ENCODE measurements around the gene CYP3A7. TPM values are rescaled to one million over a fixed set of nuclear protein-coding genes. Genes with fewer than 3 reads are reported as not detected.
"Not testable (repeated sequence)": the region's sequence is repeated elsewhere in the genome, so short reads cannot be mapped to it uniquely, and the experiment has no call there.

The CYP3A7 gene
- total RNA-seq, 1 experiment from 2014 or later, result 0.32 TPM

DNA sequence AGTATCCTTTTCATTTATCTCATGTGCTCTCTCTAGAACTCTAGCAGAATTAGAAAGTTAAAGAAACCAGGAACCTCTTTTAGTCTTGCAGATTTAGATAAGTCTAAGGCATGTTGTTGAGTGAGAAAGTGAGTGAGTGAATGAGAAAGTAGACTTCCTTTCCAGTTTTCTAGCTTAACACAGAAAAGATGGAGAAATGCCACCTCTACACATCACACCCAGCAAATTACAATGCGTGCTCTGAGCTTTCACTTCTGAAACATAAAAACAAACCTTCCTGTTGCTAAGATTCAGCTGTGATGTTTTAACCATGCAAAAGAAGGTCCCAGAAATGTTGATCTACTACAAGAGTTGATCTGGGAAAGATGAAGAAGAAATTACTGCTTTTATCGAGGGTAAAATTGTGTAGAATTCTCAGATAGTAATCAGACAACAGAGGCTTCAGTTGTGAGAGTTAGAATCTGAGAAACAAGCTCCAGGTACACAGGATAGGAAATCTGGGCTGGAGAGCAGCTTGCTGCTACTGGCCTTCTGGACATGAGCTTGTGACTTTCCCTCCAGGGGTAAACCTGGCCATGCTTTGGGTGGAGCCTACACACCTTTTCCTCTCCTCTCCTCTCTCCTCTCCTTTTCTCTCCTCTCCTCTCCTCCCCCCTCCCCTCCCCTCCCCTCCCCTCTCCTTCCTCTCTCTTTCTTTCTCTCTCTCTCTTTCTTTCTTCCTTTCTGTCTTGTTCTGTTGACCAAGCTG is 59.8 kb downstream of the CYP3A7 start:
- no peak for DNase-seq (ENCODE audit: low read depth)

DNA sequence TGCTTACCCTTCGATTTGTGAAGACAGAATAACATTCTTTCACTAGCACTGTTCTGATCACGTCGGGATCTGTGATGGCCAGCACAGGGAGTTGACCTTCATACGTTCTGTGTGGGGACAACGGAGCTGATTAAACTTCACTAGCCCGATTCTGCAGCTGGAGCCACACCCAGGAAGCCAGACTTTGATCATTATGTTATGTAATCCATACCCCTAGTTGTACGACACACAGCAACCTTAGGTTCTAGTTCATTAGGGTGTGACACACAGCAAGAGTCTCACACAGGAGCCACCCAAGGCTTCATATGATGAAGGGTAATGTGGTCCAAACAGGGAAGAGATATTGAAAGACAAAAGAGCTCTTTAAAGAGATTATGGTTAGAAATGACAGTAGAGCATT is 62.4 kb downstream of the CYP3A7 start:
- no peak for DNase-seq (ENCODE audit: low read depth)

DNA sequence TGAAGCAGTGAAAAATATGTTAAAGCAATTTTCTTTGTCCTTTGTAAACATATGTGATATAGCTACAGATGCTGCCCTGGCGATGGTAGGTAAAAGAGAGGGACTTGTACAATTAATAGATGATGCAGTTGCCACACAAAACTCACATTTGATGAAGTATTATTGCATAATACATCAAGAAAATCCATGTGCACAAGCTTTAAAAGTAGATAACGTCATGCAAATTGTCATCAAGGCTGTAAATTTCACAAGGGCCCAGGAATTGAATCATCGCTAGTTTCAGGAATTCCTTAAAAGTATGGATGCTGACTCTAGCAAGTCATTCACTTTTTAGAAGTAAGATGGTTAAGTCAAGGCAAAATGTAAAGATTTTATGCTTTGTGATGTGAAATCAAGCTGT is 65.2 kb downstream of the CYP3A7 start:
- DNase-seq (ENCODE audit: low read depth), result no peak

DNA sequence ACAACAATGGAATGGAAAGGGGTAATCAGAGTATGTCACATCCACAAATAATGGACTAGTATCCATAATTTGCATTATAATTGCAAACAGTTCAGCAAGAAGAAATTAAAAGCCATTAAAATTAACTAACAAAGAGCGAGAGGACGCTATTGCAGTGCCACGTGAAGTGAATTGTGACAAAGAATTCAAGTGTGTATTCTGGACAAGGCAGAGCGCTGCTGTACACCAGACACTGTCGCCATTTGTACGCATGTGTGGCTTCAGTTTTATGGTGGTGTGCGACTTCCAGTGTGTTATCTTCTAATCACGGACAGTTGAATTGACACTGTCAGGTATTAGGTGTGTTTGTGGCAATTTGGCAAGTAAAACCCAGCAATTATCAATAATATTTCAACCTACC is 66.5 kb downstream of the CYP3A7 start:
- DNase-seq (ENCODE audit: low read depth), result no peak

DNA sequence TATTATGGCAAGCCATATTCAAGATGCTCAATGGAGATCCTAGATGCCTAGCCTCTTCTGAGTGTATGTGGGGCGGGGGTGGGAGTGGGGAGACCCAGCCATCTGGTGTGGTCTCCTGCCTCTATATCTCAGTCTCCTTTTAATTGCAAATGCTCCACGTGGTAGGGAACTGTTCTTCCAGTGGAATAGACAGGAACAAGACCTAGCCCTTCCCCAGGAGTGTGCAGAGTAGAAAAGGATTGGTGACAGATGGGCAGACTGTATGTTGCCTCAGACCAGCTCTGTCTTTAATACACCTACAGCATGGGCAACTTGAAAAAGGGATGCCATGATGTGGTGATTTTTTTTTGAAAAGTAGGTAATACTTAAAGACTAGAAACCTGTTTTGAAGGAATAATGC is 67.8 kb downstream of the CYP3A7 start:
- DNase-seq (ENCODE audit: low read depth), result no peak

DNA sequence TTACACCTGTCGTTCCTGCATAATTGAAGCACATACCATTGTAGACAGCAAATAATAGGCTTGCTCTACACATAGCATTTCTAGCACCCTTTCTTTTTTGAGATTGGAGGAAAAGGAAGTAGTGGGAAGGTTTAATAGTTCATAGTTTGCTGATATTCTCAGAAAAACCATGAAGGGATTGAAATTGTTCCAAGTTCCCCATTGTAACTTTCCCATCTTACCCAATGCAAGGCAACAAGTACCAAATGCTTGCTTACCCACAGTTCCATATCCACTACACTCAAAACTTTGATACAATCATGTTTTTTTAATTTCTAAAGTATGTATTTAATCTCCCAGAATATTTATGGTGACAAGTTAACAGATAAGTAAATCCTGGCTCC is 69.0 kb downstream of the CYP3A7 start:
- DNase-seq (ENCODE audit: low read depth), result no peak

DNA sequence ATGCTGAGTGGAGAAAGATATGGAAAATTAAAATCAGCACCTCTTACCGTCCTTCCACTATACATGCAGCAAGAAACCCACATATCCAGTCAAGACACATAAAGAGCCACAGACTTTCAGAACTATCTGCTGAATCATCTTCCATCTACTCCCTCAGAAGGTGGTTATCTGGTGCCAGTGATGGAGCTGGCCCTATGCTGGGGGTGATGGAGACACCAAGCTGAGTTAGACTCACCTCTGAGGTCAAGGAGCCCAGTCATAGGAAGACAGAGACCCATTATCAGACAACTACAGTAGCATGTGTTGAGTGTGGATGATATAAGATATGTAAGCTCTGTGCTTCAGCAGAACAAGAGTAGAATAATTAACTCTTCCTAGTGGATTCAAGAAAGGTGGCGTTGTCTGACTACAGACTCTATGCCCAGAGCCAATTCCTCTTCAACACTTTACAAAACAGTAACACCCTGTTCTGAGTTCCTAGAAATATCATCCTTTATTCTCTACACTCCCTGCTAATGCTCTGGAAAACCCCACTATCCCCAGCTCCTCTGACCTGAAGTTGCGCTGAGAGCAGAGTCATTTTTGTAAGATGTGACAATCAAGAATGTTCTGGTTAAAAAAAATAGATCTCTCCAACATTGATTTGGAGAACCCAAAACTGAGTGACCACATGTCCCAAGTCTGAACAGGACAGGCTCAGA is 69.5 kb downstream of the CYP3A7 start:
- DNase-seq (ENCODE audit: low read depth), result no peak

DNA sequence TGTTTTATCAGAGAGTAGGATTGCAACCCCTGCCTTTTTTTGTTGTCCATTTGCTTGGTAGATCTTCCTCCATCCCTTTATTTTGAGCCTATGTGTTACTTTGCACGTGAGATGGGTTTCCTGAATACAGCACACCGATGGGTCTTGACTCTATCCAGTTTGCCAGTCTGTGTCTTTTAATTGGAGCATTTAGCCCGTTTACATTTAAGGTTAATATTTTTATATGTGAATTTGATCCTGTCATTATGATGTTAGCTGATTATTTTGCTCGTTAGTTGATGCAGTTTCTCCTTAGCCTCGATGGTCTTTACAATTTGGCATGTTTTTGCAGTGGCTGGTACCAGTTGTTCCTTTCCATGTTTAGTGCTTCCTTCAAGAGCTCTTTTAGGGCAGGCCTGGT is 77.1 kb downstream of the CYP3A7 start:
- DNase-seq (ENCODE audit: low read depth), result not testable (repeated sequence)

Small RNAs within 50 kb of the gene (small RNA-seq; reads per million reads assigned to genes)
- gene CYP3A51P (not detected), gene CYP3A7-CYP3A51P (not detected)

Other genes with a start within 250 kb of the CYP3A7 start
- gene ZNF394, start 234.9 kb downstream of the CYP3A7 start, total RNA-seq (2014; rRNA removed; shearing (Covaris generic)), result 26.6 and 27.0 TPM in 2 replicates
- gene ZKSCAN5, start 230.5 kb downstream of the CYP3A7 start, total RNA-seq (2014; rRNA removed; shearing (Covaris generic)), result 15.5 and 16.0 TPM in 2 replicates
- 6.0 and 8.9 TPM in 2 replicates for gene FAM200A, start 183.1 kb downstream of the CYP3A7 start, total RNA-seq (2014; rRNA removed; shearing (Covaris generic))
- 69.8 and 85.2 TPM in 2 replicates for gene ZNF655, start 176.6 kb downstream of the CYP3A7 start, total RNA-seq (2014; rRNA removed; shearing (Covaris generic))
- gene TMEM225B, start 136.9 kb downstream of the CYP3A7 start, total RNA-seq (2014; rRNA removed; shearing (Covaris generic)), result not detected in 2 replicates
- gene ZSCAN25, start 118.2 kb downstream of the CYP3A7 start, total RNA-seq (2014; rRNA removed; shearing (Covaris generic)), result 8.3 and 14.2 TPM in 2 replicates
- gene CYP3A5, start 55.2 kb downstream of the CYP3A7 start, total RNA-seq (2014; rRNA removed; shearing (Covaris generic)), result 0.18 and 0.57 TPM in 2 replicates
- 0.05 TPM in 1 of 2 replicates, not detected in the other for gene CYP3A4, start 49.0 kb upstream of the CYP3A7 start, total RNA-seq (2014; rRNA removed; shearing (Covaris generic))
- not detected in 2 replicates for gene CYP3A43, start 92.8 kb upstream of the CYP3A7 start, total RNA-seq (2014; rRNA removed; shearing (Covaris generic))
- not detected in 2 replicates for gene OR2AE1, start 141.8 kb upstream of the CYP3A7 start, total RNA-seq (2014; rRNA removed; shearing (Covaris generic))
- 12.5 and 13.0 TPM in 2 replicates for gene TRIM4, start 184.3 kb upstream of the CYP3A7 start, total RNA-seq (2014; rRNA removed; shearing (Covaris generic))
- gene GJC3, start 194.4 kb upstream of the CYP3A7 start, total RNA-seq (2014; rRNA removed; shearing (Covaris generic)), result 0.07 and 0.11 TPM in 2 replicates
- not detected in 2 replicates for gene AZGP1, start 240.8 kb upstream of the CYP3A7 start, total RNA-seq (2014; rRNA removed; shearing (Covaris generic))

Data from HT1080 (cell line).